Measurements from ENCODE around the gene OR1I1.
A peak's percentile ranks its signal among the peaks of the same experiment; 100 is the strongest.

The OR1I1 gene

DNA sequence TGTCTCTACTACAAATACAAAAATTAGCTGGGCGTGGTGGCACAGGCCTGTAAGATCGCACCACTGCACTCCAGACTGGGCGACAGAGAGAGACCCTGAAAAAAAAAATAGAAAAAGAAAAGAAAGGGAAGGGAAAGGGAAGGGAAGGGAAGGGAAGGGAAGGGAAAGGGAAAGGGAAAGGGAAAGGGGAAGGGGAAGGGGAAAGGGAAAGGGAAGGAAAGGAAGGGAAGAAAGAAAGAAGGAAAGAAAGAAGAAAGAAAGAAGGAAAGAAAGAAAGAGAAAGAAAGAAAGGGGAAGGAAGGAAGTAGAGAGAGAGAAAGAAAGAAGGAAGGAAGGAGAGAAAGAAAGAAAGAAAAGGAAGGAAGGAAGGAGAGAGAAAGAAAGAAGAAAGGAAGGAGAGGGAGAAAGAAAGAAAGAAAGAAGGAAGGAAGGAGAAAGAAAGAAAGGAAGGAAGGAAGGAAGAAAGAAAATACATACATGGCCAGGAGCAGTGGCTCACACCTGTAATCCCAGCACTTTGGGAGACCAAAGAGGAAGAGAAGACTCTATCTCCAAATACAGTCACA is 17.1 kb downstream of the OR1I1 start:
- no peak for DNase-seq

DNA sequence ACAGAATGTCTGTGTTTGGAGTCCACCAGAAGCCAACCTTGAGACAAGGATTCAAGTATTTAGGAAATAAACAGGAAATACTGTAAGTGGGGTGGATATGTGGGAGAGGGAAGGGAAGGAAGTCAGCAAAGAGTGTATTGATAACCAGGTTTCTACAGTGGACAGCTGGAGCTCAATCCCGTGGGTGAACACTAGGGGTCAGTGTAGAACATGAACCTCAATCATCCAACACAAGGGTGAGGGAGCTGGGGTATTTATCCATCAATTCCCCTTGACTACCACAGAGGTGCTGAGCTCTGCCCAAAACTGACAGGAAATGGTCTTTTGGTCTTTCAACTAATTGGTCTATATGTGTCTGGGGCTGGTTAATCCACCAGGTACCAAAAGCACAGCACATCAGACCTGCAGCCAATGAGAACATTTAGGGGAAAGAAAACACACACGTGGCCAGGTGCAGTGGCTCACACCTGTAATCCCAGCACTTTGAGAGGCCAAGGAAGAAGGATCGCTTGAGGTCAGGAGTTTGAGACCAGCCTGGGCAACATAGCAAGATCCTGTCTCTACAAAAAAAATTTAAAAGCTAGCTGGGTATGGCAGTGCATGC is 19.6 kb downstream of the OR1I1 start:
- peak in 3 of 5 experiments; percentile 22 to 47 (median 36) for DNase-seq

DNA sequence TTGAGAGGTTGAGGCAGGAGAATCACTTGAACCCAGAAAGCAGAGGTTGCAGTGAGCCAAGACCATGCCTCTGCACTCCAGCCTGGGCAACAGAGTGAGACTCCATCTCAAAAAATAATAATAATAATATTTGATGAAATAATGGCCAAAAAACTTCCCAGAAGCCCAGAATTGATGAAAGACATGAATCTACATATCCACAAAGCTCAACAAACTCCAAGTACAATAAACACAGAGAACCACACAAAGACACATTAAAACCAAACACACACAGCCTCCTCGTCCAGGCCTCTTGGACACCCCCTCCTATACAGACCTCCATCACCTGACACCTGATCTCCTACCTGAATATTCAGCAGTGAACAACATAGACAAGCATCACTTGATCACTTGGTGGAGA is 22.0 kb downstream of the OR1I1 start:
- DNase-seq: no peak

DNA sequence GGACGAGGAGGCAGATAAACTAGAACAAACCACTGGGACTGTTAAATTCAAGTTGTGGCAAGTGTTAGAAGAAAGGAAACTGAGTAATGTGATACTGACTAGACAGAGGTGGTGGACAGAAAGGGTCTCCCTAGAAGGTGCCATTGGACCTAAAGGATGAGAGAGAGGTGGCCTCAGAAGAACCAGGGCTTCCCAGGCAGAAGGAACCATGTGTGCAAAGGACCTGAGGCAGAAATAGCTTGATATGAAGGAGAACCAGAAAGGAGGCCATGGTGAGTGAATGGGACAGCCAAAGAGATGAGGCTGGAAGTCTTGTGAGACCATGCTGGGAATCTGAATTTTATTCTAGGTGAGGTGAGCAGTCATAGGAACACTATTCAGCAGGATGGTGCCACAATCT is 22.4 kb downstream of the OR1I1 start:
- no peak for DNase-seq

DNA sequence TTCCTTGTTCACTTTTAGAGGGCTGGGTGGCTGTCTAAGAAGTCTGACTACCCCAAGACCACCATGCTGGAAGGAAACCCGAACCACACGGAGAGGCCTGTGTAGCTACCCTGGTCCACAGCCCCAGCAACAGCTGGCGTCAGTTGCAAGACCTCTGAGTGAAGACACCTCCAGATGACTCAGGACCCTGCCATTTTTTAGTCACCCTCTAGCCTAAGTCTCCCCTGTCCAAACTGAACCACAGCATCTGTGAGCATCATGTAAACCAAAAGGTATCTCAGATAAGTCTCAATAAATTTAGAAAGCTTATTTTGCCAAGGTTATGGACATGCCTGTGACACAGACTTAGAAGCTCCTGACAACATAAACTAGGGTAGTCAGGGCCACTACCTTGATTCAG is 23.0 kb downstream of the OR1I1 start:
- no peak for DNase-seq

DNA sequence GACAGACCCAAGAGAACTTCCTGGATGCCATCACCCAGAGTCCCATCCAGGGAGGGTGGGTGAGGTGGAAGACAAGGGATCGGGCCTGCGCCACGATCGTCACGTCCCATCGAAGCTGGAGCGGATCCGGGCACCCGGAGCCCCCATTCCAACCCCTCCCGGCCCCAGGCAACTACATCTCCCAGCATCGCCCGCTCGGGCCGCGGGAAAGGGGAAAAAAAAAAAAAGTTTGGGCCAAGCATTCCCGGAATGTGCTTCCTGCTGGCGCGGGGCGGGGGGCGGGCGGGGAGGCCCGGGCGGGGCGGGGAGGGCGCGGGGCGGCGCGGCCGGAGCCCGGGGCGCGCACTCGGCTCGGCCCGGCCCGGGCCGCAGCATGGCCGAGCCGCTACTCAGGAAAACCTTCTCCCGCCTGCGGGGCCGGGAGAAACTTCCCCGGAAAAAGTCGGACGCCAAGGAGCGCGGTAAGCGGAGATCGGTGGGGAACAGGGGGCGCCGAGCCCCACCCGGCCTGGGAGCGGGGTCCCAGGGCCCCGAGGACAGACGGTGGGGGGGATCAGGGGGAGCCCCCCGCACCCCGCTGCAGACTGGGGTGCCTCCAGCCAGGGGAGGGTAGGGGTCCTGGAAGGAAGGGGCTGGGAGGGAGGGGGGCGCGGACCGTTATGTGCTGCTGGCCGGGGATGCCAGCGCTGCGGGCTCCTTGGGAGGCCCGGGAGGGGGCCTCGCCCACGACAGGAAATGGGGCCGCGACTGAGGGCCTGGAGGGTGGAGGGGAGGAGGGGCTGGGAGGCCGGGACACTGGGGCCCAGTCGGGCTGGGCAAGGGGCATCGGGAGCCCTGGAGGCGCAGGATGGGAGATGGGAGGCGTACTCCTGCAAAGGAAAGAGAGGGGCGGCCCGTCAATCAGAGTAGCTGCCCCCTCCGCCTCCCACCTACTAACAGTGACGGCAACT is 25.3 kb downstream of the OR1I1 start, which contains the start of gene SYDE1:
Gene SYDE1 (plus strand): TSS at position 341 of the 950 bp plus-strand sequence. CDS start 33 bp downstream, at position 374.
- no peak for DNase-seq

DNA sequence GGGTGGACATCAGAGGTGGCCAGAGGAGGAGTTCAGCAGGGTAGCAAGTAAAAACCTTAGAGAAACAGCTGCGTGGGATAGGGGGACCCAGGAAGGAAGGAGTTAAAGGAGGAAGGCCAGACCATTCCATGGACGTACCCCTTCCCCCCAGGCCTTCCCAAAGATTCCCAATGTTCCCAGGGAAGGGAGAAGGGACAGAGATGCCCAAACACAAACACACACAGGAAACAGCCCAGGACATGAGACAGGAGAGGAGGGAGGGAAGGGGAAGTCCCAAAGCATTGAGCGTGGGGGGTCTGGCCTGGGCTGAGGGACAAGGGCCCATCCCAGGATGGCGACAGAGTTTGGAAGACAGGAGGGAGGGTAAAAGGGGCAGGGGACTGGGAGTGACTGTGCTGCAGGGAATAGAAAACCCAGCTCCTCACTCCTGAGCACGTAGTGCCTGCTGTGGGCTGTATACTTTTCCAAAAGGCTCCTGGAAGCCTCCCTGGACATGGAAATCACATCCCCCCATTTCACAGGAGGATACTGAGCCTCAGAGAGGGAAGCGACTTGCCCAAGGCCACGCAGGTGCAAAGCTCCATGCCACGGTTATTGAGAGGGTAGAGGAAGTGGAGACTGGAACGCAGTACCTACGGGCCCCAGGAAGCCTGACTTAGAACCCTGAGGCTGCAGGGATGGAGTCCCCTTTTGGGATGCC is 26.3 kb downstream of the OR1I1 start:
- DNase-seq: no peak

DNA sequence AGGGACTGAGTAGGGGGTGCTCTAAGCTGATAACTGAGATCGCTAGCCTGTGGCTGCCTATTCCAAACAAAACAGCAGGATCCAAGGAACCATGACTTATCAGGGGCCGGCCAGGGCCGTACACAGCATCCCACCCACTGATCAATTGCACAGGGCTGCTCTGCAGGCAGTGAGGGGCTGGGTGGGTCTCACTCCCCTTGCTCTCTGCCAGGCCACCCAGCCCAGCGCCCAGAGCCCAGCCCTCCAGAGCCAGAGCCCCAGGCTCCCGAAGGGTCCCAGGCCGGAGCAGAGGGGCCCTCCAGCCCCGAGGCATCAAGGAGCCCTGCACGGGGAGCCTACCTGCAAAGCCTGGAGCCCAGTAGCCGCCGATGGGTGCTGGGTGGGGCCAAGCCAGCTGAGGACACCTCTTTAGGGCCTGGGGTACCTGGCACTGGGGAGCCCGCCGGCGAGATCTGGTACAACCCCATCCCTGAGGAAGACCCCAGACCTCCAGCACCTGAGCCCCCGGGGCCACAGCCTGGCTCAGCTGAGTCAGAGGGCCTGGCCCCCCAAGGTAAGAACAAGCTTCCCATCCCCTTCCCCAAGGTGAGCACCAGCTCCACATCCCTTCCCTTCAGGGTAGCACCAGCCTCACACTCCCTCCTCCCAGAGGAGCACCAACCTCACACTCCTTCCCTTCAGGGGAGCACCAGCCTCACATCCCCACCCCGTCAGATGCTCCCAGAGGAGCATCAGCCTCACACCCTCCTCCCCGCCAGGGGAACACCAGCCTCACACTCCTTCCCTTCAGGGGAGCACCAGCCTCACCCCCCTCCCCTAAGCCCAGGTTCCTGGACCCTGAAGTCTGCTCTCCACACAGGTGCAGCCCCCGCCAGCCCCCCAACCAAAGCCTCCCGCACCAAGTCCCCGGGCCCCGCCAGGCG is 27.1 kb downstream of the OR1I1 start:
- no peak for DNase-seq

DNA sequence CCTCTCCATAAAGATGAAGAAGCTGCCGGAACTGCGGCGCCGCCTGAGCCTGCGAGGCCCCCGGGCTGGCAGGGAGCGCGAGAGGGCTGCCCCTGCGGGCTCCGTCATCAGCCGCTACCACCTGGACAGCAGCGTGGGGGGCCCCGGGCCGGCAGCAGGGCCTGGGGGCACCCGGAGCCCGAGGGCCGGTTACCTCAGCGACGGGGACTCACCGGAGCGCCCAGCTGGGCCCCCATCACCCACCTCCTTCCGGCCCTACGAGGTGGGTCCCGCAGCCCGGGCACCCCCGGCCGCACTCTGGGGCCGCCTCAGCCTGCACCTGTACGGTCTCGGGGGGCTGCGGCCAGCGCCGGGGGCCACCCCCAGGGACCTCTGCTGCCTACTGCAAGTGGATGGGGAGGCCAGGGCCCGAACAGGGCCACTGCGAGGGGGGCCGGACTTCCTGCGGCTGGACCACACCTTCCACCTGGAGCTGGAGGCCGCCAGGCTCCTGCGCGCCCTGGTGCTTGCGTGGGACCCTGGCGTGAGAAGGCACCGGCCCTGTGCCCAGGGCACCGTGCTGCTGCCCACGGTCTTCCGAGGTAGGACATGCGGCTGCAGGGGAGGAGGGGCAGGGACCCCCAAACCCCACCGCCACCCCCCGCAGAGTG is 27.9 kb downstream of the OR1I1 start:
- no peak for DNase-seq

DNA sequence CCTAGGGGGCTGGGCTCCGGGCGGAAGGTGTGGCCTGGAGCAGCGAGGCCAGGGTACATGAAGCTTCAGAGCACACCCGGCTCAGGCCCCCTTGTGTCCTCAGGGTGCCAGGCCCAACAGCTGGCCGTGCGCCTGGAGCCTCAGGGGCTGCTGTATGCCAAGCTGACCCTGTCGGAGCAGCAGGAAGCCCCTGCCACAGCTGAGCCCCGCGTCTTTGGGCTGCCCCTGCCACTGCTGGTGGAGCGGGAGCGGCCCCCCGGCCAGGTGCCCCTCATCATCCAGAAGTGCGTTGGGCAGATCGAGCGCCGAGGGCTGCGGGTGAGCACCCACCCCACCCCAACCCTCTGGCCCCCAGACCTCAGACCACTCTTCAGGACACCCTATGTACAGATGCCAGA is 28.4 kb downstream of the OR1I1 start:
- DNase-seq: no peak

DNA sequence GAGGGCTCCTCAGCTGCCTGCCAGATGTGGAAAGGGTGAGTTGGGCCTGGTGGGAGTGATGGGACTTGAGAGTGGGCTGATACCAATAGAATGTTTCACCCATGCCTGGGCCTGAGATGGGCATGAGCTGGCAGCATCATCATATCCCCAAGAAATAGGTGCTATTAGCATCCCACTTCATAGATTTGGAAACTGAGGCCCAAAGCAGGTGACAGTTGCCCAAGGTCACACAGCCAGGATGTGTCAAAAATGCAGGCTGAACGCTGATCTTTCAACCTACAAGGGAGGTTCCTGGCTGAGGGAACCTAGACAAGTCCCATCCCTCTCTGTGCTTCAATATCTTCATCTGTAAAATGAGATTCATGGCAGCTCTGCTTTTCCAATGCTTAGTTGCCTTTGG is 29.7 kb downstream of the OR1I1 start:
- DNase-seq: no peak

DNA sequence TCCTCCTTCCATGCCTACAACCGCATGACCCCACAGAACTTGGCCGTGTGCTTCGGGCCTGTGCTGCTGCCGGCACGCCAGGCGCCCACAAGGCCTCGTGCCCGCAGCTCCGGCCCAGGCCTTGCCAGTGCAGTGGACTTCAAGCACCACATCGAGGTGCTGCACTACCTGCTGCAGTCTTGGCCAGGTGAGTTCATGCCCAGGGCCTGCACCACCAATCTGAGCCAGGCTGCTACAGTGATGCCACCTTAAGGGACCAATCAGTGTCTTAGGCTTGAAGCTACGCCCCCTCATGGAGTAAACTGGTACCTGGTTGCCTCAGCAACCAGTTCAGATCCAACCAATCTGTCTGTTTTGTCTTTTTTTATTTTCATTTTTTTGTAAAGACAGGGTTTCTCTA is 30.4 kb downstream of the OR1I1 start:
- no peak for DNase-seq

DNA sequence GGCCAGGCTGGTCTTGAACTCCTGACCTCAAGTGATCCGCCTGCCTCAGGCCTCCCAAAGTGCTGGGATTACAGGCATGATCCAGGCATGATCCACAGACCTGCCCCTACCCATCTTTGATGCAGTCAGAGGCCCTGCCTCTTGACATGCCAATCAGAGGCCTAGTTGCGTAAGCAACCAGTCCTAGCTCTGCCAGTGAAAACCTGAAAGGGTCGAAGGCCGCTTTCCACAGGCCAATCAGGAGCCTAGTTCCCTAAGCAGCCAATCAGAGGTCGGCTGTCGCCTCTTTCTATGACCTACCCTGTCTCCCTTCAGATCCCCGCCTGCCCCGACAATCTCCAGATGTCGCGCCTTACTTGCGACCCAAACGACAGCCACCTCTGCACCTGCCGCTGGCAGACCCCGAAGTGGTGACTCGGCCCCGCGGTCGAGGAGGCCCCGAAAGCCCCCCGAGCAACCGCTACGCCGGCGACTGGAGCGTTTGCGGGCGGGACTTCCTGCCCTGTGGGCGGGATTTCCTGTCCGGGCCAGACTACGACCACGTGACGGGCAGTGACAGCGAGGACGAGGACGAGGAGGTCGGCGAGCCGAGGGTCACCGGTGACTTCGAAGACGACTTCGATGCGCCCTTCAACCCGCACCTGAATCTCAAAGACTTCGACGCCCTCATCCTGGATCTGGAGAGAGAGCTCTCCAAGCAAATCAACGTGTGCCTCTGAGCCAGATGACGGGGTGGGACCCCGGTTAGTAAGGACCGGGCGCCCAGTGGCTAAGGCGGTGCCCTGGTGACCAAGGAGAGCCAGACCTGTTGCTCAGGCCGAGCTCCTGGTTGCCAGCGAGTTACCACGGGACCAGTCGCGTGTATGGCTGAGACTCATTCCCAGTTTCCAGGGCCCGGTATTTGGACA is 31.5 kb downstream of the OR1I1 start:
- DNase-seq: no peak

DNA sequence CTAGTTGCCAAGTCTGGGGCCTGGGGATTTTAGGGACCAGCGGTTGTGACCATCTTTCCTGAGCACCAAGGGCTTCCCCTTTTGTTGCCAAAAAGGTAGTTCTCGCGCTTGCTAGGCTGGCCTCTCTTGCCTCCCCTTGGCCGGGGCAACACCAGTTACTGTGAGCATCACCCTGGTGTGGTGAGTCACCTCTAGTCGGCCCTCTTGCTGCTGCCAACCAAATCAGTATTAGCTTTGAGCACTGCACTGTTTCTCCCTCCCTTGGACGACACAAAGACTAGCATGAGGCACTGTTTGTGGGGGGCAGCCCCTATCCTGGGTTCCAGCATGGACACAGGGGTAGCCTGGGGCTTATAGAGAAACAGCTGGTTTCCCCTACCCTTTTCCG is 32.1 kb downstream of the OR1I1 start:
- no peak for DNase-seq

DNA sequence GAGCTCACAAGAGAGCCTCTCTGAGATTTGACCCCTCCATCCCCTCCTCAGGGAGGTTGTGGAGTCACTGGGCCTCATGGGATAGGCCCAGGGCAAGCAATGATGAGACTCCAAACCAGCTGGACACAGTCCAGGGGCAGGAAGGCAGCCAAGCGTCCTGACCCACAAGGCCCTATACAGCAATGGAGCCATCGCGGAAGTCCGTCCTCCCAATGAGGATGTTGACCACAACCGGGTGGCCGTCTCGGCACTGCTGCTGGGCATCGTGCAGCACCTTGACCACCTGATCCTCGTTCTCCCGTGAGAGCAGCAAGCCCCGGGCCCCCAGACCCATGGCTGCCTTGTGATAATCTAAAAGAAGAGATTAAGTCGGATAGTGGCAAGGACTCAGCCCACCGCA is 33.1 kb downstream of the OR1I1 start:
- no peak for DNase-seq

DNA sequence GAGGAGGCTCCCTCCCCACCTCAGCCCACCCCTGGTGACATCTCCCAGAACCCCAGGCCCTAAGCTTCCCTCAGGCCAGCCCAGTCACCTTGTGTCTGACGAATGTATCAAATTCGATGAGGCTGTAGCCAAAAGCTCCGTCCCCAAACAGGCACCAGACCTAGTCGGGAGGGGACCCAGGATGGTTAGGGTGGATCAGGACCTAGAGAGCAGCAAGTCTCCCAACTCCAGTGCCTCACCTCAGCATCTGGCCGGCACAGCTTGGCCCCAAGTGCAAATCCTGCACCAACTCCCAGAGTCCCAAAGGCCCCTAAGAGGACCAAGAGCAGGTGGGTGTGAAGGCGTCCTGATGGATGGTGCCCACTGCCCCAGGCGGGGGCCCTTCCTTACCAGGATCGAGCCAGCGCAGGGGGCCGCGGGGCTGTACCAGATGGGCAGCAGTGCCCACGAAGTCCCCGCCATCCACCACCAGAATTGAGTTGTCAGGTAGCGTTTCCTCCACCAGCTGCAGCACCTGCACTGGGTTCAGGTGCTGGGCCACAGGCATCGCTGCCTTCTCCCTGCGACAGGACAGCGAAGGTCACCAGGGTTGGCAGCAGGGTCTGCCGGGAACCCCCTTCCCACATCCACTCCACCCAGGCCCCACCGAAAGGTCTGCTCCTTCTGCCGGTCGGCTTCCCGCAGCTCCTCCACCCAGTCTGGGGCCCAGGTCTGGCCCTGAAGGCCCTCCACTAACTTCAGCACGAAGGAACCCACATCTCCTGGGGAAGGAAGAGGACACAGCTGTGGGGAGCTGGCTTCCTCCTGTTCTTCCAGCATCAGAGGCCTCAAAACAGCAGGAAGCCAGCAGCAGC is 34.0 kb downstream of the OR1I1 start:
- DNase-seq: no peak

DNA sequence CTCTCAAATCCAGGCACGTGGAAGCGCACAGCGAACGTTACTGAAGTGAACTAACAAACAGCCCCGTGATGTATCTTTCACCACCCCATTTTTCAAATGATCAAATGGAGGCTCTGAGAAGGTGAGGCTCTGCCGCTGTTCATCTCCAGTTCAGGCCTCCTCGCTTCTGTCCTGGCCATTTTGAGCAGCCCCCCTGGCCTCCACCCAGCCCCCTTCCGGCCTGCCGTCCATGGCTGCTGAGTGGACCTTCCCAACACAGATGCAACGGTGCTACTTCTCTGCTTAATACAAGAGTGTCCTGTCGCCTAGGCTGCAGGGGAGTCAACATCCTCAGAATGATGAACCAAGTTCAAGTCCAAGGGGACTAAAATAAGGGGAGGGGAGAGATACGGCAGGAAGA is 34.8 kb downstream of the OR1I1 start:
- DNase-seq: no peak

DNA sequence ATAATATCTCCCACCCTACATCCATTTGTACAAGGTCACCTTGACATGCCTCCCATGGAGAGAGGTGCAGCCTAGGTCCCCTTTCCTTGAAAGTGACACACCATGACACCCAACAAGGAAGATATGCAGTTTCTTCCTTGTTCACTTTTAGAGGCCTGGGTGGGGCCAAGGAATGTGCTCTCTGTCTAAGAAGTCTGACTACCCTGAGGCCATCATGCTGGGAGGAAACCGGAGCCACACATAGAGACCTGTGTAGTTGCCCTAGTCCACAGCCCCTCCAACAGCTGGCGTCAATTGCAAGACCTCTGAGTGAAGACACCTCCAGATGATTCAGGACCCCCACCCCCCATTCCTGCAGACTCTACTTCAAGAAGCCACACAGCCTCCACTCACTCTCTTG is 36.2 kb downstream of the OR1I1 start:
- no peak for DNase-seq

DNA sequence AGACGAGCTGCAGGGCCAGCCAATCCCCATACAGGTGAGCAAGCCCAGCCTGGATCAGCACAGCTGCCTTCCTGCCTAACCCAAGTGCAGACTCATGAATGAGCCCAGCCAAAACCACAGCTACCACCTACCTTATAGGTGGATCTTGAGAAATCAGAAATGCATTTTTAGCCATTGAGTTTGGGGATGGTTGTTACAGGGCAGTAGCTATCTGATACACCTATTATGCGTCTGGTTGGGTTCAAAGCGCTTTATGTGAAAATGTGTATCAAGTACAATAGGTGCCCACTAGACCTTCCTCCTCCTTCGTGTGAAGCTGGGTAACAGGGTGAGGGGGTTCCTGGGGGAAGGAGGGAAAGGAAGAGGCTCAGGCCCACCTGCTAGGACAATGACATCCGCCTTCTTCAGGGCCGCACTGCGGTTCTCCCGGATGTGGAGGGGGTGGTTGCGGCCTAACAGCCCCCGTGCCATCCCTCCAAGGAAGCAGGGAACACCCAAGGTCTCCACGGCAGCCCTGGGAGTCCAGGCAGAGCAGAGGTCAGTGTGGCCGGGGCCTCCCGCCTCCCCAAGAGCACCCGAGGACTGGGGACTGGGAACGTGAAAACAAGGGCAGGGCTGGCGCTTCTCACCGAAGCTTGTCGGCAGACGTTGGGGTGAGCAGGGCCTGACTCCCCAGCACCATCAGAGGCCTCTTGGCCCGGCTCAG is 36.9 kb downstream of the OR1I1 start:
- no peak for DNase-seq

All from T-helper 2 cell (primary cell).